Endometrium (tissue), 2 donors: ENCODE results near the gene ITLN2.
"Not testable (repeated sequence)": the region's sequence is repeated elsewhere in the genome, so short reads cannot be mapped to it uniquely, and the experiment has no call there.

Experiments used
- FAIRE-seq: peaks from 2 replicates; lab custom pipeline; 2012; peaks lifted over from hg19 to GRCh38; lab: Jason Lieb, UNC
- donor health status: control.
- donor health status: control.

ITLN2 gene

GRCh38 chr1:160954158-160955104 is at the start of gene ITLN2:
Gene ITLN2, minus strand, starts transcription at chr1:160954809. Its CDS starts 68 bp downstream, at chr1:160954741.
- FAIRE-seq: no peak

DNA sequence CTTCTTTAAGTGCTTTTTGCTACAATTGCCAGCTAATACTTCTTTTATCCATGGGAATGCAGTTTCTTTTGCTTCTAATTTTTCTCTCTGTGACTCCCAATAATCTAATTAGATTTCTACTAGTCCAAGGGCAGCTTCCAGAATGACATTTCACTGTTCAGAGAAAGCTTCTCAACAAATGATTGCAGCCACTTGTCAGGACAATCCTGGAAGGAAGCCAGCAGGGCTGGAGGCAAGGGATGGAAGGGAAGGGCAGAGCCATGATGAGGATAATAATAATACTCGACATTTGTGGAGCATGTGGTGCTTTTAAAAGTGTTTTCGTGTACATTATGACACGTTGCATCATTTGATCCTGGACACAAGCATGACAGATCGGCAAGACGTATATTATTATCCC is 46.9 kb upstream of the ITLN2 start:
- no peak for FAIRE-seq

GRCh38 chr1:161000736-161001480 is 46.3 kb upstream of the ITLN2 start:
- FAIRE-seq: no peak

- FAIRE-seq: no peak
Measured at GRCh38 chr1:160999376-160999775, 44.8 kb upstream of the ITLN2 start.

GRCh38 chr1:160997323-160998038 is 42.9 kb upstream of the ITLN2 start:
- no peak for FAIRE-seq

DNA sequence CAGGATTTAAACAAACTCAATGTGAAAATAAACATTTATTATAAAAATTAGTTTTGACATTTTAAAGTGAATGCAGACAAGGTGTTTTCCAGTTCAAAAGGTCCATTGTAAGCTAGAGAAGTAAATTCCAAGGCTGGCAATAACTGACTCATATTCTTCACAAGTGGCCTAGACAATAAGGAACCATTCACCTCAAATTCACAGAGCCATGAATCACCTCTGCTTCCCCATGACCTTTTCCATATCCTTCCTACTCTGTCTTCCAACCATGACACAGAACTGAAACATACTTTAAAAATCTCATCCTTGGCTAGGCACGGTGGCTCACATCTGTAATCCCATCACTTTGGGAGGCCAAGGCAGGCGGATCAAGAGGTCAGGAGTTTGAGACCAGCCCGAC is 41.6 kb upstream of the ITLN2 start:
- no peak for FAIRE-seq

GRCh38 chr1:160993544-160994193 is 39.1 kb upstream of the ITLN2 start:
- FAIRE-seq: no peak

DNA sequence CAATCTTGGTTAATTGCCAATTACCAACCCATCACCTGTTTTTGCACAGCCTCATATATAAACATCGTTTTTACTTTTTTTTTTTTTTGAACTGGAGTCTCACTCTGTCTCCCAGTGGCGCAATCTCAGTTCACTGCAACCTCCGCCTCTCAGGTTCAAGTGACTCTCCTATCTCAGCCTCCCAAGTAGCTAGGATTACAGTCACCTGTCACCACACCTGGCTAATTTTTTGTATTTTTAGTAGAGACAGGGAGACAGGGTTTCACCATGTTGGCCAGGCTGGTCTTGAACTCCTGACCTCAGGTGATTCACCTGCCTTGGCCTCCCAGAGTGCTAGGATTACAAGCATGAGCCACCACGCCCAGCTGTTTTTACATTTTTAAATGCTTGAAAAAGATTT is 37.4 kb upstream of the ITLN2 start:
- not testable (repeated sequence) for FAIRE-seq

- no peak for FAIRE-seq
Measured at GRCh38 chr1:160987359-160988050, 32.9 kb upstream of the ITLN2 start.

DNA sequence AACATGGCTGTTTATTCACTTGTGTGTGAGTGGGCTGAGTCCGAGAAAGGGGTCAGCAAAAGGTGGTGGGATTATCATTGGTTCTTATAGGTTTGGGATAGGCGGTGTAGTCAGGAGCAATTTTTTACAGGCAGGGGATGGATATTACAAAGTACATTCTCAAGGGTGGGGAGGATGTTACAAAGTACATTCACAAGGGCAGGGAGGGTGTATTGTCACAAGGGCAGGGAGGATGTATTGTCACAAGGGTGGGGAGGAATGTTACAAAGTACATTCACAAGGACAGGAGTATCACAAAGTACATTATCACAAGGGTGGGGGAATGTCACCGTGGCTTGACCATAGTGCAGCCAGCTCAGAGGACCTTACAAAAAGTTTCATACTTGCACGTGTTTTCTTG is 31.1 kb upstream of the ITLN2 start:
- FAIRE-seq: no peak

DNA sequence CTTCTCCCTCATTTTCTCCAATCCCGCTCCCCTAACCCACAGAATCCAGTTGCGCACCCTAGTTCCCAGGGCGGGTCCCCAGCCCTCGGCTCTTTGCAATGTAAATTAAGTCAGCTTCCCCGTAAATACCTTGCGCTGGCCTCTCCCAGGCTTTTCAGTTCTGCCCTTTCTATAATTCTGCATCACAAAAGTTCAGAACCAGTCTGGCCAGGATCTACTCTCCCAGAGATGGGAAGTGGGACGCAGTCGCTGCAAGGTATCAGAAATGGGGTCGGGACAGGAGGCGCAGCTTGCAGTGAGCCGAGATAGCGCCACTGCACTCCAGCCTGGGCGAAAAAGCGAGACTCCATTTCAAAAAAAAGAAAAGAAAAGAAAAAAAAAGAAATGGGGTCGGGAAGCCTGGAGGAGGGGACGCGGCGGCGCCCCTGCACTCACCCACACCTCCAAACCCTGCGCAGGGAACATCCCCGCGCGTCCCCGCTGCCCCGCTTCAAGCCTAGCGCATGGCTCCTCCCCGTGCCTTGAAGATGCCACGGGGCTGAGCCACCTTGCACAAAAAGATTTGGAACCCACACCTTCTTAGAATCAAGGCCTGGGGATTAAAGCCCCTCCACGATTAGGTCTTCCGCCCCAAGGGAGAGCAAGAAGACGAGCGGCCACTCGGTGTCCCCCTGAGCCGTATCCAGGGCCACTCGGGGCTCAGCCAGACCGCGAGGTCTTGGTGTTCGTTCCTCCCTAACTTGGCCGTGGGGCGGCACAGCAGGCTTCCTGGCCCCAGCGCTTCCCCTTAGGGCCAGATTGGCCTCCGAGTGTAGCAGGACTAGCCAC is 27.2 kb upstream of the ITLN2 start:
- no peak for FAIRE-seq

DNA sequence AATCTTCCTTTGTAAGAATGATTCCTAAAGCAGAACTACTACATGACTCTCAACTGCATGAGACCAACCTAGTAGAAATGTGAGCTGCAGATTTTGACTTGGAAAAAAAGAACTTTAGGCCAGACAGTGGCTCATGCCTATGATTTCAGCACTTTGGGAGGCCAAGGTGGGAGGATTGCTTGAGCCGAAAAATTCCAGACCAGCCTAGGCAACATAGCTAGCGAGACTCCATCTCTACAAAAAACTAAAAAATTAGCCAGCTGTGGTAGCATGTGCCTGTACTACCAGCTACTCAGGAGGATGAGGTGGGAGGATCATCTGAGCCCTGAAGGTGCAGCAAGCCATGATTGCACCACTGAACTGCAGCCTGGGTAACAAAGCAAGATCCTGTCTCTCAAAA is 24.7 kb upstream of the ITLN2 start:
- FAIRE-seq: no peak

DNA sequence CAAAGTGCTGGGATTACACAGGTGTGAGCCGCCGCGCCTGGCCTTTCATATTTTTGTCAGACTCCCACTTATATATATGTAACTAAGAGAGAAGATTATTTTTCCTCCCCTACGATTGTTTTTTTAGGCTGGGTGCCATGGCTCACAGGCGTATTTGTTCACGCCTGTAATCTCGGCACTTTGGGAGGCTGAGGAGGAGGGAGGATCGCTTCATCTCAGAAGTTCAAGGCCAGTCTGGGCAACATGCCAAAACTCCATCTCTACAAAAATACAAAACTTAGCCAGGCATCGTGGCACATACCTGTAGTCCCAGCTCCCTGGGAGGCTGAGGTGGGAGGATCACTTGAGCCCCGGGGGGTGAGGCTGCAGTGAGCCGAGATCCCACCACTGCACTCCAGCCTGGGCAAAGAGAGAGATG is 23.9 kb upstream of the ITLN2 start:
- no peak for FAIRE-seq

- no peak for FAIRE-seq
Measured at GRCh38 chr1:160975026-160975425, 20.4 kb upstream of the ITLN2 start.

- no peak for FAIRE-seq
Measured at GRCh38 chr1:160973491-160973890, 18.9 kb upstream of the ITLN2 start.

DNA sequence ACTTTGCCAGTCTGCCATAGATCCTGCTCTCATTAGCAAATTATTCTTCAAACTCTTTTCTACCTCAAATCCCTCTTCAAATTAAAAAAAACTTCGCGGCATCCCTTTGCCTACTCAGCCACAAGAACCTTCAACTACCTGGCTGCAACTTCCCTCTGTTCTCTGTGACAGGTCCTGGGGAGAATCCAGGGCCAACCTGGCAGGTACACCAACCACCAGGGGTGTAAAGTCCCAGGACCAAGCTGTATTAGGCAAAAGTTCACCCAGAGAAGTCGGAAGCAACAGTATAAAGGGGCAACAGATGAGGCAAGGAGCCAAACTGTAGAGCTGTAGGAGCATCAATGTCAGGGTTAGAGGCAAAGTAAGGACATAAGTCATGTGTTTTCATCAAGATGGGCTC is 18.3 kb upstream of the ITLN2 start:
- FAIRE-seq: no peak

- no peak for FAIRE-seq
Measured at GRCh38 chr1:160971618-160972056, 17.0 kb upstream of the ITLN2 start.

DNA sequence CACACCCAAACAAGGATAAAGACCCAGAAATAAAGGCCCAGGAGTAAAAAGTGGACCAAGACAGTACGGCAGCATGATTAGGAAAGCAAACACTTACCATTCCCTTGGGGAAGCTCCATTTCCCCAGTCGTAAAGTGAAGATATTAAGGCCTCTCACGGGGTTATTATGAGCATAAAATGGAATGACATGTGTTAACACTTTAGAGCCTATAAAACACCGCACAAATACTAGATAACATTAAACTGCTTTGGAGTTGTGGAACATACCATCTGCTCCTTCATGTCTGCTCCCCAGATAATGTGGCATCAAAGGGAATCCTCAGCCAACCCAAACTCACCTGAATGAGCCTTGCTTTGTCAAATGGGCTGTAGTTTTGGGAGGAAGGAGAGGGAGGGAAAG is 8.9 kb upstream of the ITLN2 start:
- no peak for FAIRE-seq

GRCh38 chr1:160961419-160961818 is 6.8 kb upstream of the ITLN2 start:
- FAIRE-seq: no peak

DNA sequence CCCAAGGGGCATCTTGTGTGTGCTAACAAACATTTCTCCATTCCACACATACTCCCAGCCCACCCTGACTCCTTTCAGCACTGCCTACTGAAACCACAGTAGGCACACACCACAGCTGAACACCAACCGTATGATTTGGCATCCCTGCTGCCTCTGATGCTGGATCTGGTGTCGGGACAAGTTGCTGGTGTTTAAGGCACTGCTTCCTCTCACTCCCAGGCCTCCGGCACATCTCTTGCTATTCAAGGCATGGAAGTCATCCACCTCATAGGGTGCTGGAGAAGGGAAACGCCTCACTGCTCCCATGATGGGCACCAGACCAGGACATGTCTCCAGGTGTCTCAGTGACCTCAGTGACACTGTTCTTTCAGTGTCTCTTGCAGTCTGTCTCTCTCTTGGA is 2.4 kb upstream of the ITLN2 start:
- FAIRE-seq: no peak

DNA sequence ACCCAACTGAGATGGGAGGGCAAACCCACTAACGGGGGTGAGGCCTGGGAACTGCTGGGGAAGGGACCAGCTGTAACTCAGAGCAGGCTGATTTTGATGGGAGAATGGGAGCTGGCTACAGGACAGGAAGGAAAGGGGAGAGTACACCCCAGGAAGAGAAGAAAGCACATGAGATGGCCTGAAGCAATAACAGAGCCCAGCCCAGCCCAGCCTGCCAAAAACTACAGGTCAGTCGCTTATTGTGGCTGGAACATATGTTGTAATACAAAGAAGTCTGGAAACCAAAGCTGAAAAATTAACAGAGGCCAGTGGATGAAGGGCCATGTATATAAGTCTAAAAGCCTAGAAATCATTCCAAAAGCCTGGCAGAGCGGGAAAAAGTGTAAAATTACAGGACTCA is 1.6 kb downstream of the ITLN2 start:
- no peak for FAIRE-seq
